Activated effector memory CD4-positive, alpha-beta T cell treated with Interleukin-2 at 50 U/mL for 16 hours (primary cell): Measurements from ENCODE around the gene PTBP3.

ENCODE experiments used
- DNase-seq: peaks from one replicate; pipeline ENCODE4 v3.0.0-alpha.2; 2020

Gene PTBP3

GRCh38 chr9:112261133-112261532 is 72.3 kb downstream of the PTBP3 start:
- no peak for DNase-seq

GRCh38 chr9:112258106-112258505 is 75.3 kb downstream of the PTBP3 start:
- no peak for DNase-seq

- no peak for DNase-seq
Observed at GRCh38 chr9:112252194-112252593, 81.2 kb downstream of the PTBP3 start.

GRCh38 chr9:112249277-112249676 is 84.1 kb downstream of the PTBP3 start:
- no peak for DNase-seq

GRCh38 chr9:112248722-112249121 is 84.7 kb downstream of the PTBP3 start:
- no peak for DNase-seq

GRCh38 chr9:112247090-112247489 is 86.3 kb downstream of the PTBP3 start:
- no peak for DNase-seq

GRCh38 chr9:112245126-112245525 is 88.3 kb downstream of the PTBP3 start:
- DNase-seq, result no peak

- no peak for DNase-seq
Observed at GRCh38 chr9:112242147-112242804, 91.1 kb downstream of the PTBP3 start.

- DNase-seq, result no peak
Observed at GRCh38 chr9:112241491-112241890, 91.9 kb downstream of the PTBP3 start.

- no peak for DNase-seq
Observed at GRCh38 chr9:112239708-112240107, 93.7 kb downstream of the PTBP3 start.

GRCh38 chr9:112239284-112239683 is 94.1 kb downstream of the PTBP3 start:
- no peak for DNase-seq

- DNase-seq, result no peak
Observed at GRCh38 chr9:112234779-112235178, 98.6 kb downstream of the PTBP3 start.

- DNase-seq, result no peak
Observed at GRCh38 chr9:112233769-112234168, 99.7 kb downstream of the PTBP3 start.

GRCh38 chr9:112232233-112232632 is 101.2 kb downstream of the PTBP3 start:
- no peak for DNase-seq

GRCh38 chr9:112226091-112226490 is 107.3 kb downstream of the PTBP3 start:
- DNase-seq, result no peak

GRCh38 chr9:112224401-112225289 is 108.8 kb downstream of the PTBP3 start:
- DNase-seq, result no peak

GRCh38 chr9:112218908-112219307 is 114.5 kb downstream of the PTBP3 start:
- DNase-seq, result no peak

- no peak for DNase-seq
Observed at GRCh38 chr9:112212926-112213325, 120.5 kb downstream of the PTBP3 start.

GRCh38 chr9:112207451-112207850 is 126.0 kb downstream of the PTBP3 start:
- DNase-seq, result no peak

- DNase-seq, result no peak
Observed at GRCh38 chr9:112203536-112203935, 129.9 kb downstream of the PTBP3 start.

GRCh38 chr9:112200711-112201110 is 132.7 kb downstream of the PTBP3 start:
- no peak for DNase-seq

GRCh38 chr9:112198646-112199045 is 134.8 kb downstream of the PTBP3 start:
- no peak for DNase-seq

- no peak for DNase-seq
Observed at GRCh38 chr9:112194969-112195431, 138.4 kb downstream of the PTBP3 start.

GRCh38 chr9:112193572-112194288 is 139.7 kb downstream of the PTBP3 start:
- DNase-seq, result no peak
